Stomach (tissue), 4 donors: Measurements from ENCODE around the gene PHOX2A.

ENCODE experiments used
- EP300 ChIP-seq: sonication (generic); formaldehyde crosslinking; IDR thresholded peaks from one replicate; pipeline ENCODE4 v1.6.1; 2017; ENCODE audit warnings: antibody characterized with exemption
- POLR2A ChIP-seq, 4 donors: fragments of 450-650 bp; IDR thresholded peaks; one replicate each; pipeline ENCODE4 v1.6.1; 2016; ENCODE audit warnings: antibody characterized with exemption in 4 of 4, control low read depth in 2 of 4, mild to moderate bottlenecking in 1 of 4, moderate library complexity in 1 of 4
- POLR2AphosphoS5 ChIP-seq, 3 donors: sonication (generic); formaldehyde crosslinking; IDR thresholded peaks; one replicate each; pipeline ENCODE4 v1.6.1; 2016; ENCODE audit warnings: antibody characterized with exemption in 3 of 3
- TF ChIP-seq, protein P1 (sequence below), 7 experiments: fragments of 450-650 bp in 4 of 7; fragments of 200-600 bp in 3 of 7; sonication (generic) in 3 of 7; IDR thresholded peaks; one replicate each; pipeline ENCODE4 v1.5.1; 2016 to 2019; ENCODE audit warnings: antibody characterized with exemption in 7 of 7, control low read depth in 2 of 7, mild to moderate bottlenecking in 1 of 7

DNA sequence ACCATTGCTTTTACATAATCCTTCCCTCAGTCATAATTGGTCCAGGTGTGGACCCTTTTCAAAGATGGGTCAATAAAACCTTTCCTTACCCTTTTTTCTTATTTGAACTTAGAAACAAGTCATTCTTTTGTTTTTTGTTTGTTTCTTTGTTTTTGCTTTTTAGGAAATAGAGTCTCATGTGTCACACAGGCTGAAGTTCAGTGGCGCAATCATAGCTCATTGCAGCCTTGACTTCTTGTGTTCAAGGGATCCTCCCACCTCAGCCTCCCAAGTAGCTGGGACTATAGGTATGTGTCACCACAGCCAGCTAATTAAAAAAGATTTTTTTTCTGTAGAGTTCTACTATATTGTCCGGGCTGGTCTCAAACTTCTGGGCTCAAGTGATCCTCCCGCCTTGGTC is 9.4 kb upstream of the PHOX2A start:
- TF ChIP-seq, protein P1, sequence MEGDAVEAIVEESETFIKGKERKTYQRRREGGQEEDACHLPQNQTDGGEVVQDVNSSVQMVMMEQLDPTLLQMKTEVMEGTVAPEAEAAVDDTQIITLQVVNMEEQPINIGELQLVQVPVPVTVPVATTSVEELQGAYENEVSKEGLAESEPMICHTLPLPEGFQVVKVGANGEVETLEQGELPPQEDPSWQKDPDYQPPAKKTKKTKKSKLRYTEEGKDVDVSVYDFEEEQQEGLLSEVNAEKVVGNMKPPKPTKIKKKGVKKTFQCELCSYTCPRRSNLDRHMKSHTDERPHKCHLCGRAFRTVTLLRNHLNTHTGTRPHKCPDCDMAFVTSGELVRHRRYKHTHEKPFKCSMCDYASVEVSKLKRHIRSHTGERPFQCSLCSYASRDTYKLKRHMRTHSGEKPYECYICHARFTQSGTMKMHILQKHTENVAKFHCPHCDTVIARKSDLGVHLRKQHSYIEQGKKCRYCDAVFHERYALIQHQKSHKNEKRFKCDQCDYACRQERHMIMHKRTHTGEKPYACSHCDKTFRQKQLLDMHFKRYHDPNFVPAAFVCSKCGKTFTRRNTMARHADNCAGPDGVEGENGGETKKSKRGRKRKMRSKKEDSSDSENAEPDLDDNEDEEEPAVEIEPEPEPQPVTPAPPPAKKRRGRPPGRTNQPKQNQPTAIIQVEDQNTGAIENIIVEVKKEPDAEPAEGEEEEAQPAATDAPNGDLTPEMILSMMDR (IDR thresholded peaks at IDR 0.05), result no peak
- TF ChIP-seq POLR2AphosphoS5 (IDR thresholded peaks at IDR 0.05) (no peak), POLR2A (IDR thresholded peaks at IDR 0.05) (no peak), EP300 (no peak)
